Measurements from ENCODE around the gene DOLPP1.

GRCh38 chr9:129137292-129138143 is 56.6 kb downstream of the DOLPP1 start:
- no peak for TF ChIP-seq CTCF (IDR thresholded peaks at IDR 0.05; ENCODE audit: low read depth, low read length)
- no peak for TF ChIP-seq EZH2phosphoT487 (IDR thresholded peaks at IDR 0.05; ENCODE audit: low read depth)

All from OCI-LY3 (cell line).